Measurements from ENCODE around the gene LIMS2.

- TF ChIP-seq, protein P1, sequence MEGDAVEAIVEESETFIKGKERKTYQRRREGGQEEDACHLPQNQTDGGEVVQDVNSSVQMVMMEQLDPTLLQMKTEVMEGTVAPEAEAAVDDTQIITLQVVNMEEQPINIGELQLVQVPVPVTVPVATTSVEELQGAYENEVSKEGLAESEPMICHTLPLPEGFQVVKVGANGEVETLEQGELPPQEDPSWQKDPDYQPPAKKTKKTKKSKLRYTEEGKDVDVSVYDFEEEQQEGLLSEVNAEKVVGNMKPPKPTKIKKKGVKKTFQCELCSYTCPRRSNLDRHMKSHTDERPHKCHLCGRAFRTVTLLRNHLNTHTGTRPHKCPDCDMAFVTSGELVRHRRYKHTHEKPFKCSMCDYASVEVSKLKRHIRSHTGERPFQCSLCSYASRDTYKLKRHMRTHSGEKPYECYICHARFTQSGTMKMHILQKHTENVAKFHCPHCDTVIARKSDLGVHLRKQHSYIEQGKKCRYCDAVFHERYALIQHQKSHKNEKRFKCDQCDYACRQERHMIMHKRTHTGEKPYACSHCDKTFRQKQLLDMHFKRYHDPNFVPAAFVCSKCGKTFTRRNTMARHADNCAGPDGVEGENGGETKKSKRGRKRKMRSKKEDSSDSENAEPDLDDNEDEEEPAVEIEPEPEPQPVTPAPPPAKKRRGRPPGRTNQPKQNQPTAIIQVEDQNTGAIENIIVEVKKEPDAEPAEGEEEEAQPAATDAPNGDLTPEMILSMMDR (conservative IDR thresholded peaks at IDR 0.05; ENCODE audit: low read length) = no peak
- no peak for TF ChIP-seq EZH2phosphoT487 (IDR thresholded peaks at IDR 0.05; ENCODE audit: borderline replicate concordance, low read depth, low read length)
Observed at GRCh38 chr2:127630096-127630863, 45.0 kb downstream of the LIMS2 start.
